HepG2 (cell line): ENCODE results near the gene SFXN2. TPM values are rescaled to one million over a fixed set of nuclear protein-coding genes. Genes with fewer than 3 reads are reported as not detected.
A peak's percentile ranks its signal among the peaks of the same experiment; 100 is the strongest.

Experiments used
- ARID3A ChIP-seq: IDR thresholded peaks from 2 replicates; pipeline ENCODE4 v1.6.1; 2012; ENCODE audit warnings: low read depth, low read length, improper control_type of control experiment
- CC2D1A ChIP-seq: sonication (generic); formaldehyde crosslinking; IDR thresholded peaks from 2 replicates; pipeline ENCODE4 v1.8.1; 2023; ENCODE audit warnings: mild to moderate bottlenecking, missing genetic modification reagents
- CHCHD3 ChIP-seq: sonication (generic); formaldehyde crosslinking; IDR thresholded peaks from 2 replicates; pipeline ENCODE4 v1.8.0; 2022; ENCODE audit warnings: mild to moderate bottlenecking, missing genetic modification reagents, moderate library complexity
- EP300 ChIP-seq, 3 experiments: sonication (generic) in 1 of 3; formaldehyde crosslinking in 1 of 3; IDR thresholded peaks; 2 replicates each; pipeline versions ENCODE4 v1.5.1 to v1.6.1; 2011 to 2020; ENCODE audit warnings: low read depth in 2 of 3, low read length in 2 of 3, borderline replicate concordance in 1 of 3, improper control_type of control experiment in 1 of 3, mild to moderate bottlenecking in 1 of 3, missing genetic modification reagents in 1 of 3, moderate library complexity in 1 of 3
- LCORL ChIP-seq, 2 experiments: fragments of 450-650 bp in 1 of 2; sonication (generic) in 1 of 2; formaldehyde crosslinking in 1 of 2; IDR thresholded peaks; 2 replicates each; pipeline versions ENCODE4 v1.5.0 to v1.6.1; 2017 to 2020; ENCODE audit warnings: antibody characterized with exemption in 1 of 2, missing genetic modification reagents in 1 of 2
- PAXIP1 ChIP-seq: sonication (generic); formaldehyde crosslinking; conservative IDR thresholded peaks from 2 replicates; pipeline ENCODE4 v1.4.0; 2020; ENCODE audit warnings: mild to moderate bottlenecking, missing genetic modification reagents, moderate library complexity
- TFAP4 ChIP-seq: sonication (generic); IDR thresholded peaks from 2 replicates; pipeline ENCODE4 v1.6.1; 2016; ENCODE audit warnings: low read depth, borderline replicate concordance
- U2AF1 ChIP-seq: fragments of 200-400 bp; formaldehyde crosslinking; optimal IDR thresholded peaks from 2 replicates; pipeline ENCODE3; 2017; ENCODE audit warnings: mild to moderate bottlenecking, low read depth, low read length
- ZFP91 ChIP-seq: sonication (generic); formaldehyde crosslinking; IDR thresholded peaks from 2 replicates; pipeline ENCODE4 v1.9.0; 2022; ENCODE audit warnings: missing genetic modification reagents, mild to moderate bottlenecking, borderline replicate concordance
- ZFX ChIP-seq: sonication (generic); formaldehyde crosslinking; IDR thresholded peaks from 2 replicates; pipeline ENCODE4 v1.4.0; 2020; ENCODE audit warnings: mild to moderate bottlenecking, low read depth, missing genetic modification reagents, moderate library complexity
- ZNF24 ChIP-seq: fragments of 450-650 bp; IDR thresholded peaks from 2 replicates; pipeline ENCODE4 v1.6.1; 2017; ENCODE audit warnings: antibody characterized with exemption, mild to moderate bottlenecking
- ZNF292 ChIP-seq: sonication (generic); formaldehyde crosslinking; IDR thresholded peaks from 2 replicates; pipeline ENCODE4 v1.8.1; 2022; ENCODE audit warnings: mild to moderate bottlenecking, low read depth, missing genetic modification reagents, borderline replicate concordance
- ZNF687 ChIP-seq: sonication (generic); formaldehyde crosslinking; IDR thresholded peaks from 2 replicates; pipeline ENCODE4 v1.5.1; 2020; ENCODE audit warnings: mild to moderate bottlenecking, missing genetic modification reagents, moderate library complexity
- ZSCAN21 ChIP-seq: sonication (generic); formaldehyde crosslinking; IDR thresholded peaks from 2 replicates; pipeline ENCODE4 v1.8.0; 2022; ENCODE audit warnings: mild to moderate bottlenecking, missing genetic modification reagents, moderate library complexity, borderline replicate concordance
- polyA plus RNA-seq, 8 experiments: library from polyadenylated mRNA; depleted of rRNA in 3 of 8; stranded (reverse) in 7 of 8; unstranded in 1 of 8; fragments of >200 nt; fragmentation: Illumina TruSeq in 4 of 8; extraction: Trizol in 4 of 8; gene quantifications; 2 replicates each; pipeline versions ENCODE4 v1.2.1 to v1.2.3, GENCODE V29; 2011 to 2016; ENCODE audit warnings: low read depth in 4 of 8, missing spikeins in 1 of 8, mixed read lengths in 1 of 8; ENCODE audit not compliant: insufficient read depth in 1 of 8
- total RNA-seq, 5 experiments: library from RNA; depleted of rRNA; stranded (reverse); fragments of >200 nt; fragmentation: Illumina TruSeq; extraction: Trizol; gene quantifications; 2 replicates each; pipeline ENCODE4 v1.2.3, GENCODE V29; 2016; ENCODE audit warnings: low read depth in 1 of 5

The SFXN2 gene
- total and polyA plus RNA-seq, 2 of the 13 experiments (the other 11 are each of a cell fraction or from before 2014, with no cell fraction given) = 12.8 to 21.1 TPM

- no peak for TF ChIP-seq EP300 (IDR thresholded peaks at IDR 0.05; ENCODE audit: low read depth in 2 of 2, low read length in 2 of 2)
- 0 out of 2 replicates have a peak, but pooled peaks have one; percentile 9 for TF ChIP-seq EP300 (CRISPR knock-in tag; IDR thresholded peaks at IDR 0.05; ENCODE audit: borderline replicate concordance)
- peak; percentile 82 for TF ChIP-seq ZNF687
- 0 out of 2 replicates have a peak, but pooled peaks have one; percentile 25 for TF ChIP-seq TFAP4
- TF ChIP-seq ARID3A = 0 out of 2 replicates have a peak, but pooled peaks have one; percentile 5
- 0 out of 2 replicates have a peak, but pooled peaks have one; percentile 19 for TF ChIP-seq ZSCAN21 (CRISPR knock-in tag)
- TF ChIP-seq LCORL (IDR thresholded peaks at IDR 0.05) = no peak
- peak; percentile 63 for TF ChIP-seq LCORL (CRISPR knock-in tag; IDR thresholded peaks at IDR 0.05)
- peak; percentile 94 for TF ChIP-seq ZNF24
- TF ChIP-seq ZFP91 (CRISPR knock-in tag) = peak; percentile 59
- TF ChIP-seq U2AF1 = no peak
- TF ChIP-seq ZNF292 (CRISPR knock-in tag) = peak; percentile 91; the same call in 1 of the 2 replicates
- peak; percentile 67; the same call in 1 of the 2 replicates for TF ChIP-seq ZFX (CRISPR knock-in tag)
- no peak for TF ChIP-seq CHCHD3 (CRISPR knock-in tag)
- TF ChIP-seq CC2D1A (CRISPR knock-in tag) = no peak
- TF ChIP-seq PAXIP1 (CRISPR knock-in tag) = peak; percentile 78
These were observed 48.4 kb upstream of the SFXN2 start (continued) for GRCh38 chr10:102665904-102666509.
